KMS-11 (cell line): ENCODE data around the gene PNMT.

Source experiments
- H2AFZ ChIP-seq: fragments of 200-600 bp; sonication (generic); 2 replicates; pipeline ENCODE4 v1.6.1; 2016; ENCODE audit warnings: antibody characterized with exemption, mixed run types, low read depth
- H3K27ac ChIP-seq: fragments of 200-600 bp; sonication (generic); 2 replicates; pipeline ENCODE4 v1.6.1; 2016; ENCODE audit warnings: mild to moderate bottlenecking, mixed run types
- H3K27me3 ChIP-seq: fragments of 200-600 bp; sonication (generic); 2 replicates; pipeline ENCODE4 v1.6.1; 2017; ENCODE audit warnings: mild to moderate bottlenecking, low read depth, mixed run types, moderate library complexity; ENCODE audit not compliant: insufficient read depth
- H3K36me3 ChIP-seq: fragments of 200-600 bp; sonication (generic); 2 replicates; pipeline ENCODE4 v1.6.1; 2017; ENCODE audit warnings: mild to moderate bottlenecking, mixed run types; ENCODE audit not compliant: insufficient read depth
- H3K4me1 ChIP-seq: fragments of 200-600 bp; sonication (generic); 2 replicates; pipeline ENCODE4 v1.6.1; 2016; ENCODE audit warnings: mild to moderate bottlenecking, low read depth, mixed run types; ENCODE audit not compliant: poor library complexity, severe bottlenecking
- H3K4me2 ChIP-seq: fragments of 200-600 bp; sonication (generic); 2 replicates; pipeline ENCODE4 v1.7.0; 2016; ENCODE audit warnings: mild to moderate bottlenecking, mixed run types
- H3K4me3 ChIP-seq: fragments of 200-600 bp; sonication (generic); IDR thresholded peaks from 2 replicates; pipeline ENCODE4 v1.6.1; 2017; ENCODE audit warnings: low read depth, low read length, mixed read lengths; ENCODE audit not compliant: insufficient read depth
- H3K79me2 ChIP-seq: fragments of 200-600 bp; sonication (generic); 2 replicates; pipeline ENCODE4 v1.6.1; 2016; ENCODE audit warnings: low read depth, mixed run types; ENCODE audit not compliant: insufficient read depth
- H3K9ac ChIP-seq: fragments of 200-600 bp; sonication (generic); 2 replicates; pipeline ENCODE4 v1.6.1; 2016; ENCODE audit warnings: mild to moderate bottlenecking, mixed run types
- H4K20me1 ChIP-seq: fragments of 200-600 bp; sonication (generic); 2 replicates; pipeline ENCODE4 v1.6.1; 2016; ENCODE audit warnings: mild to moderate bottlenecking, mixed run types; ENCODE audit not compliant: insufficient read depth
- CTCF ChIP-seq: fragments of 200-600 bp; sonication (generic); conservative IDR thresholded peaks from 2 replicates; pipeline ENCODE4 v1.6.1; 2017; ENCODE audit warnings: low read depth, mild to moderate bottlenecking, antibody characterized with exemption, low read length, moderate library complexity, mixed read lengths

PNMT gene

DNA sequence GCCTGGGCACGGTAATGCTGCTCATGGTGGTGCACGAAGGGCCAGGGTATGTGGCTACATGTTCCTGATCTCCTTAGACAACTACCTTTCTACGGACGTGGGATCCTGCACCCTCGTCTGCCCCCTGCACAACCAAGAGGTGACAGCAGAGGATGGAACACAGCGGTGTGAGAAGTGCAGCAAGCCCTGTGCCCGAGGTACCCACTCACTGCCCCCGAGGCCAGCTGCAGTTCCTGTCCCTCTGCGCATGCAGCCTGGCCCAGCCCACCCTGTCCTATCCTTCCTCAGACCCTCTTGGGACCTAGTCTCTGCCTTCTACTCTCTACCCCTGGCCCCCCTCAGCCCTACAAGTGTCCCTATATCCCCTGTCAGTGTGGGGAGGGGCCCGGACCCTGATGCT, 43.6 kb downstream of the PNMT start:
- Histone ChIP-seq H3K36me3 (no peaks in the 10 kb centered on the region), H3K27ac (no peak overlapping the region), H3K79me2 (no peaks in the 10 kb centered on the region)

GRCh38 chr17:39714234-39714633, 46.0 kb downstream of the PNMT start:
- Histone ChIP-seq H4K20me1 (no peaks in the 10 kb centered on the region), H3K27me3 (no peaks in the 10 kb centered on the region), H3K4me2 (no peak overlapping the region), H3K27ac (no peak overlapping the region), H3K9ac (no peak overlapping the region), H3K4me1 (no peaks in the 10 kb centered on the region), H3K79me2 (no peaks in the 10 kb centered on the region), H3K4me3 (no peak overlapping the region), H3K36me3 (no peaks in the 10 kb centered on the region), H2AFZ (no peak overlapping the region)
- no peak for TF ChIP-seq CTCF

More for the DNA sequence above, 43.6 kb downstream of the PNMT start:
- Histone ChIP-seq H3K27me3 (no peaks in the 10 kb centered on the region), H2AFZ (no peak overlapping the region), H3K4me1 (peaks cover 10% of the 10 kb centered on the region), H3K4me3 (no peak overlapping the region), H4K20me1 (no peaks in the 10 kb centered on the region), H3K9ac (no peak overlapping the region), H3K4me2 (no peak overlapping the region)
- no peak for TF ChIP-seq CTCF

DNA sequence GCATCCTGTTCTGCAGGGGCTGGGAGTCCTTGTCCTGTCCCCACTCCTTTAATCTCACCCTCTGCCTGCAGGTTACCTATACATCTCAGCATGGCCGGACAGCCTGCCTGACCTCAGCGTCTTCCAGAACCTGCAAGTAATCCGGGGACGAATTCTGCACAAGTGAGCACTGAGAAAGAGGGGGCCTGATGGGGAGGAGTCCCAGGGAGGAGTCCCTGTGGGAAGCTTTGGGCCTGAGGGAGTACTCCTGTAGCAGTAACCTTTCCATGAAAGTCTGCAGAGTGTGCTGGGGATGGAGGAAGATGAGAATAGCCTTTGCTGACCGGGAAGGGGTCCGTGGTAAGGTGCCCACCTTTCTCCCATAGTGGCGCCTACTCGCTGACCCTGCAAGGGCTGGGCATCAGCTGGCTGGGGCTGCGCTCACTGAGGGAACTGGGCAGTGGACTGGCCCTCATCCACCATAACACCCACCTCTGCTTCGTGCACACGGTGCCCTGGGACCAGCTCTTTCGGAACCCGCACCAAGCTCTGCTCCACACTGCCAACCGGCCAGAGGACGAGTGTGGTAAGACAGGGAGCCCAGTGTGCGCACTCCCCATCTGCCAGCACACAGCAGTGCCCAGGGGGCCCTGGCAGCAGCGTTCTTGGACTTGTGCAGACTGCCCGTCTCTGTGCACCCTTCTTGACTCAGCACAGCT, 47.3 kb downstream of the PNMT start:
- no peak overlapping the region for H2AFZ ChIP-seq
- no peak overlapping the region for H3K4me3 ChIP-seq
- H3K79me2 ChIP-seq: no peaks in the 10 kb centered on the region
- H4K20me1 ChIP-seq: no peaks in the 10 kb centered on the region
- H3K27ac ChIP-seq: no peak overlapping the region
- TF ChIP-seq CTCF: no peak
- H3K4me1 ChIP-seq: no peaks in the 10 kb centered on the region
- H3K36me3 ChIP-seq: no peaks in the 10 kb centered on the region
- no peaks in the 10 kb centered on the region for H3K27me3 ChIP-seq
- H3K4me2 ChIP-seq: no peak overlapping the region
- no peak overlapping the region for H3K9ac ChIP-seq

DNA sequence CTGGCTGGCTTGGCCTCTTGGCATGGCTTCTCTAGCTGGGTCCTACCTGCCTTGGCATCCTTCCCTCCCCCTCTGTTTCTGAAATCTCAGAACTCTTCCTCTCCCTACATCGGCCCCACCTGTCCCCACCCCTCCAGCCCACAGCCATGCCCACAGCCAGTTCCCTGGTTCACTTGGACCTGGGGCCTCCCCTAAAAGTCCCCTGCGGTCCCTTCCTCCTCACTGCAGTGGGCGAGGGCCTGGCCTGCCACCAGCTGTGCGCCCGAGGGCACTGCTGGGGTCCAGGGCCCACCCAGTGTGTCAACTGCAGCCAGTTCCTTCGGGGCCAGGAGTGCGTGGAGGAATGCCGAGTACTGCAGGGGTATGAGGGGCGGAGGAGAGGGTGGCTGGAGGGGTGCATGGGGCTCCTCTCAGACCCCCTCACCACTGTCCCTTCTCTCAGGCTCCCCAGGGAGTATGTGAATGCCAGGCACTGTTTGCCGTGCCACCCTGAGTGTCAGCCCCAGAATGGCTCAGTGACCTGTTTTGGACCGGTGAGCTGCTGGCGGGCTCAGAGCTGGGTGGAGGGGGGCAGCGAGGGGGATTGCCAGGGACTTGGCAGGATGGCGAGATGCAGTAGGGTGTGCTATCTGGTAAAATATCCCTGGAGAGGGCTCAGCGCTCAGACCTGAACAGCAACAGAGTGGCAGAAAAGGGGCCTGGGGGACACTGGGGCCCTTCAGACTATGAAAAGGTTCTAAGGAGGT, 48.0 kb downstream of the PNMT start:
- H3K4me2 ChIP-seq: no peak overlapping the region

More for the DNA sequence above, 48.0 kb downstream of the PNMT start:
- Histone ChIP-seq H3K4me3 (no peak overlapping the region), H3K36me3 (no peaks in the 10 kb centered on the region), H3K79me2 (no peaks in the 10 kb centered on the region), H2AFZ (no peak overlapping the region), H3K27ac (no peak overlapping the region), H4K20me1 (no peaks in the 10 kb centered on the region), H3K4me1 (no peaks in the 10 kb centered on the region), H3K9ac (no peak overlapping the region), H3K27me3 (no peaks in the 10 kb centered on the region)
- TF ChIP-seq CTCF: no peak
